ENCODE measurements around the gene DMXL1. TPM values are rescaled to one million over a fixed set of nuclear protein-coding genes. Genes with fewer than 3 reads are reported as not detected.

Gene DMXL1, protein sequence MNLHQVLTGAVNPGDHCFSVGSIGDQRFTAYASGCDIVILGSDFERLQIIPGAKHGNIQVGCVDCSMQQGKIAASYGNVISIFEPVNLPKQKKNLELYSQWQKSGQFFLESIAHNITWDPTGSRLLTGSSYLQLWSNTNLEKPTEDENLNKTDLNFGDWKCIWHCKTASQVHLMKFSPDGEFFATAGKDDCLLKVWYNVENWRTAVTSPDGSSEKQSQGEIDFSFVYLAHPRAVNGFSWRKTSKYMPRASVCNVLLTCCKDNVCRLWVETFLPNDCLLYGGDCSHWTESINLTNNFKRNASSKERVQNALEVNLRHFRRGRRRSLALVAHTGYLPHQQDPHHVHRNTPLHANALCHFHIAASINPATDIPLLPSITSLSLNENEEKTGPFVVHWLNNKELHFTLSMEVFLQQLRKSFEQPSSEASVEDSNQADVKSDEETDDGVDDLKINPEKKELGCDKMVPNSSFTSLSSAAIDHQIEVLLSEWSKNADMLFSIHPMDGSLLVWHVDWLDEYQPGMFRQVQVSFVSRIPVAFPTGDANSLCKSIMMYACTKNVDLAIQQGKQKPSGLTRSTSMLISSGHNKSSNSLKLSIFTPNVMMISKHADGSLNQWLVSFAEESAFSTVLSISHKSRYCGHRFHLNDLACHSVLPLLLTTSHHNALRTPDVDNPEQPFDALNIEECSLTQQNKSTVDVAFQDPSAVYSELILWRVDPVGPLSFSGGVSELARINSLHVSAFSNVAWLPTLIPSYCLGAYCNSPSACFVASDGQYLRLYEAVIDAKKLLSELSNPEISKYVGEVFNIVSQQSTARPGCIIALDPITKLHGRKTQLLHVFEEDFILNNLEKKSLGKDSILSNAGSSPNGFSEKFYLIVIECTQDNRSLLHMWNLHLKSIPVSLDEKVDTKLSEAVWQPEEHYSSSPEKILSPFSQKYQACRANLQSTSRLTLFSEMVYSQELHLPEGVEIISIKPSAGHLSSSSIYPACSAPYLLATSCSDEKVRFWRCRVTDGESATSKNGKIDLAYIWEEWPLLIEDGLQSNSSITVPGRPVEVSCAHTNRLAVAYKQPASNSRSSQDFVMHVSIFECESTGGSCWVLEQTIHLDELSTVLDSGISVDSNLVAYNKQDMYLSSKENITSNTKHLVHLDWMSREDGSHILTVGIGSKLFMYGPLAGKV (N-terminal part only)
- 10 to 100 TPM; 31.1 to 59.8 (median 53.3) TPM for polyA plus RNA-seq (ENCODE audit: insufficient read length in 4 of 4)

DNA sequence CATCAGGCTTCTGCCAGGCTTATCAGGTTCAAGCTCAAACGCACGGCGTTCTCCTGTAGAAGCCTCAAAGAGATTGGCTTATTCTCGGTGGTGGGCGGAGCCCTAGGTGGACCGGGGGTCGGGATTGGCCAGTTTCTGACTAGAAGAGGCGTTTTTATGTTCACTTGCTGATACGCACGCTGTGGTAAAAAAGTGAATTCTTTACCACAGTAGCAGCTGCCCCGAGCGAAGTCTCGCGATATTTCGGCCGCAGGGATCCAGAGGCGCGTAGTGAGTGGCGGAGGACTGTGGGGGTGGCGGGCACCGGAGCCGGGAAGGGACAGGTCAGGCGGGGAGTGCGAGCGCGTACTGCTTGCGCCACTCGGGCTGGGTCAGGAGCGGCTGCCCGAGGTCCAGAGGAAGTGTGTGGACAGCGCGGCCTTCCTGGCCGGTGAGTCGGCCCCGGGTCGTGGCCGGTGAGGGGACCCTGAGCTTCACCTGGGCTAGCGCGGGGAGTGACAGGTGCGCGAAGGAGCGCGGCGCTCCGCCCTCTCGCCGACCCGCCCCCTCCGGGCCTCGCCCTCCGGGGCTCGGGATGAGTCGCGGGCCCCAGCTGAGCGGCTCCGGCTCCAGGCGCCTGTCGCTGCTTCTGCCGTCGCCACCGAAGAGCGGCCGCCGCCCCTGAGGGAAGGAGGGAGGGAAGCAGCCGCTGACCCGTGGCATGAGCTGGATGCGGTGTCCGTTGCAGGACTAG is at the start of gene DMXL1:
Gene DMXL1, plus strand, starts transcription at position 260 of the 733 bp plus-strand sequence. CDS start 483 bp downstream, outside the sequence.
- peak; percentile 98 to 99 (median 99) for DNase-seq (ENCODE audit: low read depth in 4 of 4, low spot score in 3 of 4)

DNA sequence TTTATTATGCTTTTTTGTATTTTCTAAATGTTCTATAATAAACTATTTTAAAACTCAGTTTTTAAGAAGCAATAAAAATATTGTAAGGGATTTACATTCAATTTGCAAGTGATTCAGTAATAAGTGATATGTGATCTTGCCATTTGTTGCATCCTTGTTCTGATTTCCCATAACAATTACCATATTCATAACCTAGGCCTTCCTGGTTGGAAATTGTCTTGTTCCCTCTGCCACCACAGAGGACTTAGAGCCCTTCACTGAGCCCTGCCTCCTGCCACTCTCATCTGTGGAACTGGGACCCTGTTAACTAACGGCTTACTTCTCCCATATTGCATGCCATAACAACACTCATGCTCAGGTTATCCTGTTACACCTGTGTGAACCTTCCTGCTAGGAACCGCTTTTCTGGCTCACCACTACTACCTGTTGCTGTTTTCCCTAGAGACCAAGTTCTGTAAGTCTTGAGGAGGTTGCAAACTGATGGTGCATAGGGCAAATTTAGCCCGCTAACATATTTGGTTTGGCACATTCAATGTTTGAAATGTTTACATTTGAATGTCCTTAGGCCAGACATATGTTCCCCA is 49.6 kb upstream of the DMXL1 start:
- no peak for DNase-seq (ENCODE audit: low read depth in 4 of 4, low spot score in 3 of 4)

DNA sequence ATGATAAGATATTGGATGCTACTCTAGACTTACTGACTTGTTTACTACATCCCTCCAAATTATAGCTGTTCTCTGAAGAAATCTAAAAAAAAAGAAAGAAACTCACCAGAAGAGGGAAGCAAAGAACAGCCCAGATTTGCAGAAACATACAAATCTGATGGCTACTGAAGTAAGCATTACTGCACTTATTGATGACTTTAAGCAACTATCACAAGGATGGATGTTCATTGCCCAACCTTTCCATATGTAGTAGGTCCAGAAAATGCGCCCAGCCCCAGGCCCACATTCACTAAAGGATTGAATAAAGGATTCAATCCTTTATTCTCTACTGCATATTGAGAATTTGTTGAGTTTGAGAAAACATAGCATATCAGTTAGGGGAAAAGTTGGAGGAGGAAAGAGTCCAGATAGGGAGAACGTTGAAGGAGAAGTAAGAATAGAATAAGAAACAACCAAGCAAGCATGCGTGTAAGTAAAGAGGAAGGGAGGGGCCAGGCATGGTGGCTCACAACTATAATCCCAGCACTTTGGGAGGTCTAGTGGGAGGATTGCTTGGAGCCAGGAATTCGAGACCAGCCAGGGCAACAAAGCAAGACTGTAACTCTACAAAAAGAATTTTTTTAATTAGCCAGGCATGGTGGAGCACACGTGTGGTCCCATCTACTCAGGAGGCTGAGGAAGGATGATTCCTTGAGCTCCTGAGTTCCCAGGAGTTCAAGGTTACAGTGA is 48.7 kb upstream of the DMXL1 start:
- DNase-seq (ENCODE audit: low read depth in 4 of 4, low spot score in 3 of 4): peak in 1 of 4 donors; percentile 16

DNA sequence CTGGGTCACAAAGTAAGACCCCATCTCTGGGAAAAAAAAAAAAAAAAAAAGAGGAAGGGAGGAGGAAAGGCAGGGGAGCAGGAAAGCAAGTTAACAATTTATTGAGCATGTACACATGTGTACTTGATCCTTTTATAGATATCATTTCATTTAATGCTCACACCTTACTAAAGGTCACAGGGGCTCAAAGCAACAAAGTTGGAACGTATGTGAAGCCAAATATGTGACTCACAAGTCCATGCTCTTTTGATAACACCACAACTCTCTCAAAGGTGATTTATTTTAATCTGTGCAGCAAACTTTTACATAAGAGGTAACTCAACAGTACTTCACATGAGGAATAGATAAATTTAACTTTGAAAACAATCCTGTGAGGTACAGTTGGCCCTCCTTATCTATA is 48.1 kb upstream of the DMXL1 start:
- no peak for DNase-seq (ENCODE audit: low read depth in 4 of 4, low spot score in 3 of 4)

DNA sequence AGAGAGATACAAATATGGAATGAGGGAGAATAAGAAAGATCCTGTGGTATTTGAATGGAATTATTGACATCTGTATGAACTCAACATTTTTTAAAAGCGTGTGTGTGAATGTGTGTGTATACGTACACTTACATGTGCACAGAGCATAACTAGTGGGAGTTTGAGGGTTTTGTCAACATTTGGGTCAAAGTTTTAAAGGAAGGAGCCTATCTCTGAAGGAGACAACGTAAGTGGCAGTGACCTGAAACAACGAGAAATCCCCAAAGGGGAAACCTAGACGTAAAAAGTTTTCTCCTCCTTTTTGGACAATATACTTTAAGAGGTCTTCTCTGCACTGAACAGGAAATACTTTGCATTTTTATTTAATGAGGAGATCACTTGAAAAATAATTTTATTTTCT is 42.3 kb upstream of the DMXL1 start:
- DNase-seq (ENCODE audit: low read depth in 4 of 4, low spot score in 3 of 4): no peak

DNA sequence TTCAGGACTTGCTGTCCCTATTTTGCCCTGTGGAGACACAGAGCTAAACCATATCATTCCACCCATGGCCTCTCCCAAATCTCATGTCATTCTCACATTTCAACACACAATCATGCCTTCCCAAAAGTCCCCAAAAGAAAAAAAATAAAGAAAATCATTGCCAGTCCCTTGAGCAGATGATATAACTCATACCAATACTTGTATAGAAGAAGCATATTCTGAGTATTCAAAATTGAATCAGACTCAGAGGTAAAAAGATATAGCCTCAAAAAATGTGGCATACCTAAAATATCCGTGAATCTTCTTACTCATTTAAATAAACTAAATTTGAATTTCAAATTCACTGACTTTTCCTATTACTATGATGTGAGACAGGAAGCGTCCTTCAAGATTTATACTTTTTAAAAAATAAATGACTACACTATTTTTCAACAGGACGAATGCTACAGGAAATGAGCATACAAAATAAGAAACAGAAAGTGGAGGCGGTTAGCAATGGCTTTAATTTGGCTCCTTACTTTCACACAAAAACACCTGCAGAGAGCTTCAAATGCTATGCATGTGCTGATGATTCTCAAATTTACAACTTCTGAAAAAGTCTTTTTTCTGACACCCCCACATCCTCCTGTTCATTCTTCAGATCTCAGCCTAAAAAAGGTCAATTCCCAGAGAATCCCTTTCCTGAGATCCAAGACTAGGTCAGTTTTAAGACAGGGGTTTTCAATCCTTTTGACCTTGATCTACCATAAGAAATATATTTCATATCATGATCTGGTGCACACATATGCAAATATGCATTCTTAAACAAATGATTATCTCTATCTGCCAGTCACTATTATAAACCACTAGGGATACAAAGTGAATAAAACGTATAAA is 39.6 kb upstream of the DMXL1 start:
- DNase-seq (ENCODE audit: low read depth in 4 of 4, low spot score in 3 of 4): no peak

DNA sequence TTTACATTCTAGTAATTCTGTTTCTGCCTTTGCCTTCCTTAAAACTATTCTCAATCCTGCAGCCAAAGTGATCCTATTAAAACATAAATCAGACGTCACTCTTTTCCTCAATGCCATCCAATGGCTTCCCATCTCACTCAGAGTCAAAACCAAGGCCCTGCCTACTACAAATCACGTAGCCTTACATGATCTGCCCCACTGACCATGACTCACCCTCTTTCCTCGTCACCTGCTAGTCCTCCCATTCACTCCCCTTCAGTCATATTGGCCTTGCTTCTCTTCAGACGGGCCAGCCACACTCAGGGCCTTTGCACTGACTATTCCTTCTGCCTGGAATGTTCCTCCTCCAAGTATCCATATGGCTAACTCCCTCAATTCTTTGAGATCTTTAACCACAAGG is 39.0 kb upstream of the DMXL1 start:
- DNase-seq (ENCODE audit: low read depth in 4 of 4, low spot score in 3 of 4): no peak

DNA sequence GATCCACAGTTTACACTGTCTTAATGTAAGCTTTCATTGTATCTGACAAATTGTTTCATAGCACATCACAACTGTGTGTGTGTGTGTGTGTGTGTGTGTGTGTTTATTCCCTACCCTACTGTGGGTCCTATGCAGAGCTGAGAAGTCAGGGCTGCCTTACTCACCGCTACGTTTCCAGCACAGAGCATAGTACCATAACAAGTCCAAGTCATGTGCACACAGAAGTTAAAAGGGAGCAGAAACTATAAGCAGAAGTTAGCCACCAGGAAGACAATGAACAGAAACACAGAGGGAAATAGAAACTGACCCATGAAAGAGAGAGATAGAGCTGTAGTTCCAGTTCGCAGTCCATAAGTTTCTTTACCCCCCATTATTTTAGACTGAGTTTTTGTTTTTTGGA is 38.2 kb upstream of the DMXL1 start:
- DNase-seq (ENCODE audit: low read depth in 4 of 4, low spot score in 3 of 4): no peak

DNA sequence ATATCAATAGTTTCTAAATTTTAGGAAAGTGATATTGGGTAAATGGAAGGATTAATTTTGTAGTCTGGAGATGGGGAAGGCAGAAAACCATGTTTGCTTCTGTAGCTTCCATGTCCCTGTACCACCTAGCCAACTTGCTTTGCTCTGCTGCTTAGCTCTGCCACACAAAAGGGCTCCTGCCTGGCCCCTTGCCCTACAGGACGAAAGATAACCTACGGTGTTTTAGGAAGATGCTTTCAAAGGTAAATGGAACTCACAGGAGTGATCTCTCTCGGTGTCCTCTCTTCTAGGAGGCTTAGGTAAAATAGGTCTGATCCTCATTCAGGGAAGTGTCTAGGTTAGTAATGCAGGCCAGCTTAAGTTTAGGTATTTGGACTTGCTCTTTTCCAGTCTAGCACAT is 37.8 kb upstream of the DMXL1 start:
- no peak for DNase-seq (ENCODE audit: low read depth in 4 of 4, low spot score in 3 of 4)

DNA sequence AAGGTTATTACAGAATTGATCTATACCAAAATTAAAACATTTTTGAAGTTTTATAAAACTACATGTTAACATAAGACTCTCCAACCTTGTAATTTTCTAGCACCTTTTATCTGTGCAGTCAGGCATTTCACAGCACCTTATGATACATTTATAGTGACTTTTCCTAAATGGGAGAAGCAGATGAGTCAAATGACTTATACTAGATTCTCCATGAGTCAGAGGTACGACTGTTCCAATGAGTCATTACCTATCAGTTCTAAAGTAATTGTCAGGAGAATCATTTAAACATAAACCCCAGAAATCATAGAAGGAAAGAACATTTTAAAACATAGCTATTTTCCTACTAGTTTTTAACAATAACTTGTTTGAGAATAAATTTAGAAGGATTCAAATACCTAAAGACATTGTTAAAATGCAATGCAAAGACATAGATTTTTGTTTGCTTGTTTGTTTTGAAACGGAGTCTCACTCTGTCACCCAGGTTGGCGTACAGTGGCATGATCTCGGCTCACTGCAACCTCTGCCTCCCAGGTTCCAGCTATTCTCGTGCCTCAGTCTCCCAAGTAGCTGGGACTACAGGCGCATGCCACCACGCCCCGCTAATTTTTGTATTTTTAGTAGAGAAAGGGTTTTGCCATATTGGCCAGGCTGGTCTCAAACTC is 34.7 kb upstream of the DMXL1 start:
- DNase-seq (ENCODE audit: low read depth in 4 of 4, low spot score in 3 of 4): no peak

DNA sequence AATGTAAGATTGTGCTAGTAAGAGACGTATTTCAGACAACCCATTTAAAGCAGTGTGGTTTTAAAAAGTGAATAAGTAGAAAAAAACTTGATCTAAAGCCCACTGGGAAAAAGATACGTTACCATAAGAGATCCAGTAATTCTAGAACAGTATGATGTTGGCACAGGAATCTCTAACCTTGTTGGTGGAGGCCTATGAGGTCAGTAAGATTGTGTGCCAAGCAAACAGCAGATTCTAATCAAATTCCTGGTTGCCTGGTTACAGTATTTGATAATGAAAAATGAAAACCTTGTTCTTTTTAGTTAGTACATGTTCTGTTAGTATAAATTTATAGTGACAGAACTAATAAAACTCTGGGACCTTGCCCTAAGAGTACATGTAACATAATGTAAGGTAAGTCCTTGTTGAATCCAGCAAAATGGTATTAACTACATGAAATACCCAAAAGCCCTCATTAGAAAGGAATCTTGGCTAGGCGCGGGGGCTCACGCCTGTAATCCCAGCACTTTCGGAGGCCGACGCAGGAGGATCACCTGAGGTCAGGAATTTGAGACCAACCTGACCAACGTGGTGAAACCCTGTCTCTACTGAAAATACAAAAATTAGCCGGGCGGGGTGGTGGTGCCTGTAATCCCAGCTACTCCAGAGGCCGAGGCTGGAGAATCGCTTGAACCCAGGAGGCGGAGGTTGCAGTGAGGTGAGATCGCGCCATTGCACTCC is 33.2 kb upstream of the DMXL1 start:
- no peak for DNase-seq (ENCODE audit: low read depth in 4 of 4, low spot score in 3 of 4)

DNA sequence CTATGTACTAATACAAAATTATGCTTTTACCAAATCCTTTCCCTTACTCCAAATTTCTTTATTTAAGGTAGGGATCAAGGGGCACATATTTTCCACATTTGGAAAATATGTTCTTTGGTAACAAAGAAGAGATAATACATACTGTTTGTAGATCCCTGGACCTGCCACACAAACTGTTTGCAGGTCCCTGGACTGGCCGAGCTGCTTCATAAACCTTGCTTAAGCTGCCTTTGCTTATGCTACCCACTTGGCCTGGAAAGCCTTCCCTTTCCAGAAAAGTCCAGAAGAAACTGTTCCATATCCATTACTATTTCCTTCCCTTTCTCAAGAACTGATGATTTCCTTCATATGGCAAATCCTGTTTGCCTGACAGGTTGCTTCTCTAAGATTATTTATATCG is 22.6 kb upstream of the DMXL1 start:
- DNase-seq (ENCODE audit: low read depth in 4 of 4, low spot score in 3 of 4): no peak

DNA sequence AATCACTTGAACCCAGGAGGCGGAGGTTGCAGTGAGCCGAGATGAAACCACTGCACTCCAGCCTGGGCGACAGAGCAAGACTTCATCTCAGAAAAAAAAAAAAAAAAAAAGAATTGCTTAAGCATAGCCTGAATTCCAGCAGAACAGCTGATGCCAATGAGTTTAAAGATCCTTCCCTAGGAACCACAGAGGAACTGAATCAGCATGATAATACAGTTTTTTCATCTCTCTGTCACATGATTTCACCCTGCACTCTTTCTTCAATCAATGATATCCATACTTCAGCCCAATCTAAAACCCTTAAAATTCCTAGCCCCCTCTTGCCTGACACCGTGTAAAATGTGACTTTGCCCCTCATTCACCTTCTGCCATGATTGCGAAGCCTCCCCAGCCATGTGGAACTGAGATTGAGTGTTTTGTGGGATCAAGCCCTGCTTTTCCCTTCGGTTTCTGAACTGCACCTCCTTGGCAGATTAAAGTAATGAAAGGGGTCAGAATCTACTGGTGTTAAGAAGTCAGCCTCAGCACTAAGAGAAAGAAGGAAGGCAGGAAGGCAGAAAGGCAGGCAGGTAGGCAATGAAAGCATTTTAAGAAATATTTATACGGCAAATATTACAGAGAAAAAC is 20.9 kb upstream of the DMXL1 start:
- DNase-seq (ENCODE audit: low read depth in 4 of 4, low spot score in 3 of 4): no peak

DNA sequence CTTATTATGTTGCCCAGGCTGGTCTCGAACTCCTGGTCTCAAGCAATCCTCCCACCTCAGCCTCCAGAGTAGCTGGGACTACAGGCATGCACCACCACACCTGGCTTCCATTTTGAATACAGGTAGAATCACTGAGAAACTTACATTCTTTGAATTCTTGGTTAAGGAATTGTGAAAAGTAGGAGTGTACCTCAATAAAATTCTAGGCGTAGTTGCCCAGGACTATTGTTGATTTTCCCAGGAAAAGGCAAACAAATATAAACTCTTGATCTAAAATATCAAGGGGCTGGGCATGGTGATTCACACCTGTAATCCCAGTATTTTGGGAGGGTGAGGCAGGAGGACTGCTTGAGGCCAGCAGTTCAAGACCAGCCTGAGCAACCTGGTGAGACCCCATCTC is 16.8 kb upstream of the DMXL1 start:
- no peak for DNase-seq (ENCODE audit: low read depth in 4 of 4, low spot score in 3 of 4)

DNA sequence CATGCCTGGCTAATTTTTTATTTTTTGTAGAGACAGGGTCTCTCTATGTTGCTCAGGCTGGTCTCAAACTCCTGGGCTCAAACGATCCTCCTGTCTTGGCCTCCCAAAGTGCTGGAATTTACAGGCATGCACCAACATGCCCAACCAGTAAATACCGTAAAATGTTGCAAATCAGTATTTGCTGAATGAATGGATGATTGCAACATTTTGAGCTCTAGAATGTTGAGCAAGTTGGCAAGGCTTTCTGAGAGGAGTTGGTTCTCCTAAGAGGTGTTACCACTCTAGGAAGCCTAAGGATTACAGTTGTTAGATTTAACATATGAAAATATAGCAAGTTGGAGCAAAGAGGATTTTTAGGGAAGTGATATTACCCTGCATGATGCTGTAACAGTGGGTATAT is 15.6 kb upstream of the DMXL1 start:
- DNase-seq (ENCODE audit: low read depth in 4 of 4, low spot score in 3 of 4): no peak

DNA sequence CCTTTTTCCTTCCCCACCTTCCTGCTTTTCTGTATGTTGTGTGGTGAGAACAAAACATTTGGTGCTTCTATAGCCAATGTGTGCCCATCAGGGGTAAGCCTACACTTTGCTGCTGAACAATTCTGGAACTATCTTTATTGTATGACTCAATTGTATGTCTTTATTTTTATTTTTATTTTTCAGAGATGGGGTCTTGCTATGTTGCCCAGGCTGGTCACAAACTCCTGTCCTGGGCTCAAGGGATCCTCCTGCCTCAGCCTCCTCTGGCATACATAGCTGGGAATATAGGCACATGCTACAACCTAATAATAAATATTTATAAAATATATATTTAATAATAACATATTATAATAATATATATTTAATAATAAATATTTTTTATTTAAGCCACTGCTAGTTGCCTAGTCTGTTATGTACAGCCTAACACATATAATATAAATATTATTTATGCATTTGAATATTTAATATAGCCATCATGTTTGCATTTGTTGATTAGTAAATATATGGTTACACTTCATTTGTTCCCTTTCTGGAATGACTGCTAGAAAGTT is 11.8 kb upstream of the DMXL1 start:
- no peak for DNase-seq (ENCODE audit: low read depth in 4 of 4, low spot score in 3 of 4)
